ENCODE data around the gene NUP98.

Gene NUP98

DNA sequence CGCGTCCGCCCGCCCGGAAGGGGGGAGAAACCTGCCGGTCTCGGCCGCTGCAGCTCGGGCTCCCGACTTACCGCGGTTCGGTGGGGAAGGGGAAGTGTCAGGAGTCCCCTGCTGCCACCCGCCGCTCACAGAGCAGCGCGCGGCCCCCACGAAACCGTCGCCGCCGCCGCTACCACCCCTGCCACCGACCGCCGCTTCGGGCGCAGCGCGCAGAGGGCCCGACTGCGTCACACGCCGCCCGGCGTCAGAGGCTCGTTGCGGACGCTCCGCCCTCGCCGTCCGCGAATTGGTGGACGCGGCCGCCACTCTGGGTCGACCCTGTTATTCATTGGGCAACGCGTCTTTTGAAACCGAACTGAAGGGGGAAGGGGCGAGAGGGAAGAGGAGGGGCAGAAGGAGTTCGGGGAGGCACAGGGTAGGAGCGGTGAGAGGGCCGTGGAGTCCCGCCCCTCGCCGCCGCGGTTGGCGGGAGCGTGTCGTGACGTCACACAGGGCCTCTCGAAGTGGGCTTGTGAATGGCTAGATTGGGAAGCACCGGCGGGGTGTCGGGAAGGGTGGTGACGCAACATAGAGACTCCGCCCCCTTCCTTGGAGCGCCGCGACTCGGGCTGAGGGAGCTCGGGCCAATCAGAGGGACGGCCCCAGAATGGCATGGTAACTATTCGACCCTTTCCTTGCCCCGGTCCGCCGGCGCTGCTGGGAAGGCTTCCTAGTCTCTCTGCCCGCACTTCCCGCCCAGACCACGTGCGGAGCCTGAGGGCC lies at the start of gene NUP98:
TSS of gene NUP98 (minus strand) at position 226 of the 762 bp plus-strand sequence. CDS start 15,437 bp downstream, outside the sequence.
- peak within 1 kb of the TSS; percentile 83 for H3K27ac ChIP-seq
- TF ChIP-seq, protein P1, sequence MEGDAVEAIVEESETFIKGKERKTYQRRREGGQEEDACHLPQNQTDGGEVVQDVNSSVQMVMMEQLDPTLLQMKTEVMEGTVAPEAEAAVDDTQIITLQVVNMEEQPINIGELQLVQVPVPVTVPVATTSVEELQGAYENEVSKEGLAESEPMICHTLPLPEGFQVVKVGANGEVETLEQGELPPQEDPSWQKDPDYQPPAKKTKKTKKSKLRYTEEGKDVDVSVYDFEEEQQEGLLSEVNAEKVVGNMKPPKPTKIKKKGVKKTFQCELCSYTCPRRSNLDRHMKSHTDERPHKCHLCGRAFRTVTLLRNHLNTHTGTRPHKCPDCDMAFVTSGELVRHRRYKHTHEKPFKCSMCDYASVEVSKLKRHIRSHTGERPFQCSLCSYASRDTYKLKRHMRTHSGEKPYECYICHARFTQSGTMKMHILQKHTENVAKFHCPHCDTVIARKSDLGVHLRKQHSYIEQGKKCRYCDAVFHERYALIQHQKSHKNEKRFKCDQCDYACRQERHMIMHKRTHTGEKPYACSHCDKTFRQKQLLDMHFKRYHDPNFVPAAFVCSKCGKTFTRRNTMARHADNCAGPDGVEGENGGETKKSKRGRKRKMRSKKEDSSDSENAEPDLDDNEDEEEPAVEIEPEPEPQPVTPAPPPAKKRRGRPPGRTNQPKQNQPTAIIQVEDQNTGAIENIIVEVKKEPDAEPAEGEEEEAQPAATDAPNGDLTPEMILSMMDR (conservative IDR thresholded peaks at IDR 0.05) = no peak

DNA sequence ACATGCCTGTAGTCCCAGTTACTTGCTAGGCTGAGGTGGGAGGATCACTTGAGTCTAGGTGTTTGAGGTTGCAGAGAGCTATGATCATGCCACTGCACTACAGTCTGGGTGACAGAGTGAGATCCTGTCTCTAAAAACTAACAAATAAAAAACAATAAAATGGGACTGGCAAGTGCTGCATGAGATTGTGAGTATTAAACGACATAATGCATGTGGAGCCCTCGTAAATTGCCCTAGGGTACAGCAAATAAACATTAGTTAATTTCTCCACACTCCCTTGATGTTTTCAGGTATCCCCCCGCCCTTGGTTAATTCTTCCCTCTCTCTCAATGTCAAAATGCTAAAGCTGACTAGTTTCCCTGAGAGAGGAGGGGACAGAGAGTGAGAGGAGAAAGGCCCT lies 48.3 kb upstream of the NUP98 start:
- TF ChIP-seq, protein P1 (conservative IDR thresholded peaks at IDR 0.05) = no peak
- H3K27ac ChIP-seq = peak overlapping the region; percentile 33

DNA sequence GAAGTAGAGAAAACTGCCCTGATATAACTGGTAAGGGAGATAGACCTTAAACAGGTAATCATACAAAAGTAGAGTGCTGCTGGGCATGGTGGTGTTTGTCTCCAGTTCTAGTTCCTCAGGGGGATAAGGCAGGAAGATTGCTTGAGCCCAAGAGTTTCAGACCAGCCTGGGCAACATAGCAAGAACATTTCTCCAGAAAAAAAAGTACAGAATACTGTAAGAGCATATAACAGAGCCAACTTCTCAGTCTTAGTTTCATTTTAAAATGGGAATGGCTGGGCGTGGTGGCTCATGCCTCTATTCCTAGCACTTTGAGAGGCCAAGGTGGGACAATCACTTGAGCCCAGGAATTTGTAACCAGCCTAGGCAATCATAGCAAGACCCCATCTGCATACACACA lies 47.9 kb upstream of the NUP98 start:
- TF ChIP-seq, protein P1 (conservative IDR thresholded peaks at IDR 0.05) = no peak
- H3K27ac ChIP-seq = peak overlapping the region; percentile 33

DNA sequence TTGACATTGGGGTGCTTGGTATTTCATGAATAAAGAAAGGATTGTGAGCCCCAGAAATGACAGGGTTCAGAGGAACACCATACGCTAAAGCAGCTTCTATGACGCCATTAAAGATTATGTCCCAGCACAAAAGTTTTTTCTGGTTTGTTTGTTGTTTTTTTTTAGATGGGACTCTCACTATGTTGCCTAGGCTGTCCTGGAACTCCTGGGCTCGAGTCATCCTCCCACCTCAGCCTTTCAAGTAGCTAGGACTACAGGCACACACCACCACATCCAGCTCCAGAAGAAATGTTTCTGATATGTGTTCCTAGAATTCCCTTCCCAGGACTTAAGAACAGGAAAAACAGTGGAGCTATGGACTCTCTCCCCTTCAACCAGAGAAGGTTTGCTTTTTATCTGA lies 46.0 kb upstream of the NUP98 start:
- TF ChIP-seq, protein P1 (conservative IDR thresholded peaks at IDR 0.05) = no peak
- H3K27ac ChIP-seq = no peak overlapping the region

DNA sequence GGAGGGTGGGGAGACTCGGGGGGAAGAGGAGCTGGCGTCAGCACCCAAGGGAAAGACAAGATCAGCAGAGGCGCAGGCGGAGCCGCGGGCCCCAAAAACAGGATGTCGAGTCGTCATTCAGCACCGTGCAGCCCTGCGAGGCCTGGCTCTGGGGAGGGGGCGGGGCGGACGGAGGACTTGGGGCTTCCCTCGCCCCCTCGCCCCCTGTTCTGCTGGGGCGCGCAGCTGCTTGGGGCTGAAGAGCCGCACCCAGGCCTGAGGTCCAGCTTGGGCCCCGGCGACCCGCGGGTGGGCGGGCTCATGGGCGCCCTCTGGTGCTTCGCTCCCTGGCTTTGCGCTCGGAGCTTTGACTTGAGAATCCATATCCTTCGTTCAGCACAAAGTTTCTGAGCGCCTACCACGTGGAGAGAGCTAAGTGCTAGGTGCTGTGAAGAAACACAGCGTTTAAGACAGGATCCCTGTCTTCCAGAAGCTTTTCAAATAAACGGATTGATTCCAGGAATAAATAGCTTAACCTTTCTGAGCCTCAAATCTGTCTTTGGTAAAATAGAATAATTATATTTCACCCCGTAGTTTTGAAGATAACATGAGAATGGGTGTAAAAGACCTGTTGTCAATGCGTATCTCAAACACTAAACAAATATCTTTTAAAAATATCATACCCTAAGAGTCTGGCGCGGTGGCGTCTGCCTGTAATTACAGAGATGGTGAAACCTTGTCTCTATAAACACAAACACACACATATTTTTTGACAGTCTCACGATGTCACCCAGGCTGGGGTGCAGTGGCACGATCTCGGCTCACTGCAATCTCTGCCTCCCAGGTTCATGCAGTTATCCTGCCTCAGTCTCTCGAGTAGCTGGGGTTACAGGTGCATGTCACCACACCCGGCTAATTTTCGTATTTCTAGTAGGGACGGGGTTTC lies 44.3 kb upstream of the NUP98 start:
- peak overlapping the region; percentile 87 for H3K27ac ChIP-seq
- TF ChIP-seq, protein P1 (conservative IDR thresholded peaks at IDR 0.05) = peak; percentile 89

DNA sequence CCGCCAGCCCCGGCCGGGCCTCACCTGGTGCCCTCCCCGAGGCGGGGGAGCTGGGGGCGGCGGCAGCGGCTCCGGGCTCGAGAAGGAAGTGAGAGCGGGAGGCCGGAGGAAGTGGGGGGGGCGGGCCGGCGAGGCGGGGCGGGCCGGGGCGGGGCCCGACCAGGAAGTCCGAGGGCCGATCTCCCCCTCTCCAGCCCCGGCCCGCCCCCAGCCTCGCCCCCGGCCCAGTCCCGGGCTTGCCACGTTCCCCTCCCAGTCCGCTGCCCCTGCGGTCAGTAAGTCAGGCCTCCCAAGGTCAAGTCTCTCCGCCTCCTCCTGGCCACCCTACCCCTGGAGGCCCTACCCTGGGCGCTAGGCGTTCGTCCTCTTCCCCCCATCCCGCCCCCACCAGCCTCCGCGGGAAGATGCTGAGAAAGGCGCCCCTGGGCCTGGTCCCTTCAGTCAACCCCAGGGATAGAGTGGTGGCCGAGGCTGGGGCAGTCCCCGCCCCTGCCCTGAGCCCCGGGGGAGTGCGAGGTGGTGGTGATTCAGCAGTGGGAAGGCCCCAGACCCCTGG lies 43.6 kb upstream of the NUP98 start, which contains the start of gene RHOG:
TSS of gene RHOG (minus strand) at position 90 of the 556 bp plus-strand sequence. CDS start 12,821 bp downstream, outside the sequence.
- TF ChIP-seq, protein P1 (conservative IDR thresholded peaks at IDR 0.05) = no peak
- H3K27ac ChIP-seq = peak within 1 kb of the TSS; percentile 87
